SIG-M5 treated with dmso at 0.1 percent for 504 hours (cell line): Measurements from ENCODE around the gene DCLK2.

Experiments
- DNase-seq: peaks from one replicate; lab custom pipeline; 2025; ENCODE audit not compliant: unreplicated experiment; lab: John Stamatoyannopoulos, UW

Gene DCLK2

GRCh38 chr4:150078041-150078578 is at the start of gene DCLK2:
Gene DCLK2, plus strand, starts transcription at chr4:150078445. Its CDS starts 583 bp downstream, at chr4:150079028.
- DNase-seq = no peak

GRCh38 chr4:150032541-150032940 is 45.7 kb upstream of the DCLK2 start:
- no peak for DNase-seq

- DNase-seq = no peak
These were observed 45.2 kb upstream of the DCLK2 start for GRCh38 chr4:150033081-150033480.

- DNase-seq = no peak
These were observed 44.3 kb upstream of the DCLK2 start for GRCh38 chr4:150033901-150034300.

GRCh38 chr4:150037251-150037856 is 40.9 kb upstream of the DCLK2 start:
- DNase-seq = no peak

GRCh38 chr4:150038335-150039076 is 39.7 kb upstream of the DCLK2 start:
- DNase-seq = no peak

GRCh38 chr4:150039274-150040127 is 38.7 kb upstream of the DCLK2 start:
- DNase-seq = no peak

- DNase-seq = no peak
These were observed 33.7 kb upstream of the DCLK2 start for GRCh38 chr4:150044517-150044916.

GRCh38 chr4:150045410-150045809 is 32.8 kb upstream of the DCLK2 start:
- DNase-seq = no peak

- no peak for DNase-seq
These were observed 31.5 kb upstream of the DCLK2 start for GRCh38 chr4:150046728-150047217.

- DNase-seq = no peak
These were observed 30.7 kb upstream of the DCLK2 start for GRCh38 chr4:150047546-150047945.

GRCh38 chr4:150049682-150050081 is 28.6 kb upstream of the DCLK2 start:
- no peak for DNase-seq

GRCh38 chr4:150050566-150050965 is 27.7 kb upstream of the DCLK2 start:
- DNase-seq = no peak

- no peak for DNase-seq
These were observed 27.1 kb upstream of the DCLK2 start for GRCh38 chr4:150051111-150051510.

GRCh38 chr4:150055467-150055866 is 22.8 kb upstream of the DCLK2 start:
- DNase-seq = no peak

- DNase-seq = no peak
These were observed 21.7 kb upstream of the DCLK2 start for GRCh38 chr4:150056569-150056968.

- DNase-seq = no peak
These were observed 17.0 kb upstream of the DCLK2 start for GRCh38 chr4:150061086-150061776.

- no peak for DNase-seq
These were observed 15.1 kb upstream of the DCLK2 start for GRCh38 chr4:150063128-150063527.

- no peak for DNase-seq
These were observed 12.5 kb upstream of the DCLK2 start for GRCh38 chr4:150065740-150066139.

- DNase-seq = no peak
These were observed 10.4 kb upstream of the DCLK2 start for GRCh38 chr4:150067859-150068258.
